ENCODE measurements around the gene TMOD4.
"Not testable (repeated sequence)": the region's sequence is repeated elsewhere in the genome, so short reads cannot be mapped to it uniquely, and the experiment has no call there.

Gene TMOD4

DNA sequence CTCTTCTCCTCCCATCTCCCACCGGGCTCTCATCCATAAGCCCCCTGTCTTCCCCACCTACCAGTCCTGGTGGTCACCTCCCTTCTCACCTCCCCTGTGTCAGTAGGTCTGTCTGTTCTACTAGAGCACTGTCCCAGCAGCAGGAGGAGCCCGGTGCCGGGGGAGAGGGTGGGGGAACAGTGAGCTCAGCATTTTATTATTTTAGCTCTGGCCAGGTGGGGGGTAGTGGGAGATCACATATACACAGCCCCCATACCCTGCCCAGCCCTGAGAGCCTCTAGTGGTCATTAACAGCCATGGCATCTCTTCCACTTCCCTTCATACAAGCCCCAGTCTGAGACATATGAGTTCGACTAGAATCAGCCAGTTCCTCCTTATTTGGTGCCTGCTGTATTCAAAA, at the start of gene TMOD4:
TMOD4 (minus strand) TSS at position 119 of the 400 bp plus-strand sequence. CDS start 1,106 bp downstream, outside the sequence.
- no peak for DNase-seq
- no peak for ATAC-seq

DNA sequence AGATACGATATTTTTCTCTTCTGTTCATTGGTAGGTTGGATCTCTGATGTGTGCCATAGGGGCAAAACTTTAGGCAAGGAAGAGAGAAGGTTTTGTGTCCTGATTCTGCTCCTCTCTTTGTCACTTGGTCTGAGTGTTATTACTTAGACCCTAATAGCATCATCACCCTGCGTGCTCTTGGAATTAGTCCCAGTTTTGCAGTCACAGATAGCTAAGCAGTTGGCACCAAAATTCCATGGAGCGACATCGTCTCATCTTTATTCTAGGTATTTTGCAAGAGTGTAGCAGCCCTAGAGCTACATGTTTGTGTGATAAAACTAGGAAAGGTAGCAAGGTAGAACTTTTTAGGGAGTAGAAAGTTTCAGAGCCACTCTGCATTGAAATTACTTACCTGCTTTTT, 46.3 kb upstream of the TMOD4 start:
- no peak for DNase-seq
- no peak for ATAC-seq

DNA sequence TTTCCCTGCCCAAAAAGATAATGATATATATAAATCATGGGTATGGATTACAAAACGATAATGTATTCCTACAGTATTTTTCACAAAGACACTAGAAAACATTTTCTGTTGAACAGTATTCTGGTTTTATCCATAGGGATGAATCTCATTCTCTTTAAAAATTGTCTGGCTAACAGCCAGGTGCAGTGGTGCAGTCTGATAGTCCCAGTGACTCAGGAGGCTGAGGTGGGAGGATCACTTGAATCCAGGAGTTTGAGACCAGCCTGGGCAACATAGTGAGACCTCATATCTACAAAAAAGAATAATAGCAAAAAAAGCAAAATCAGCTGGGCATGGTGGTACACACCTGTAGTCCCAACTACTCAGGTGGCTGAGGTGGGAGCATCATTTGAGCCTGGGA, 45.8 kb upstream of the TMOD4 start:
- DNase-seq (no peak), ATAC-seq (no peak)

GRCh38 chr1:151213560-151213959, 37.8 kb upstream of the TMOD4 start:
- no peak for ATAC-seq
- DNase-seq, result no peak

DNA sequence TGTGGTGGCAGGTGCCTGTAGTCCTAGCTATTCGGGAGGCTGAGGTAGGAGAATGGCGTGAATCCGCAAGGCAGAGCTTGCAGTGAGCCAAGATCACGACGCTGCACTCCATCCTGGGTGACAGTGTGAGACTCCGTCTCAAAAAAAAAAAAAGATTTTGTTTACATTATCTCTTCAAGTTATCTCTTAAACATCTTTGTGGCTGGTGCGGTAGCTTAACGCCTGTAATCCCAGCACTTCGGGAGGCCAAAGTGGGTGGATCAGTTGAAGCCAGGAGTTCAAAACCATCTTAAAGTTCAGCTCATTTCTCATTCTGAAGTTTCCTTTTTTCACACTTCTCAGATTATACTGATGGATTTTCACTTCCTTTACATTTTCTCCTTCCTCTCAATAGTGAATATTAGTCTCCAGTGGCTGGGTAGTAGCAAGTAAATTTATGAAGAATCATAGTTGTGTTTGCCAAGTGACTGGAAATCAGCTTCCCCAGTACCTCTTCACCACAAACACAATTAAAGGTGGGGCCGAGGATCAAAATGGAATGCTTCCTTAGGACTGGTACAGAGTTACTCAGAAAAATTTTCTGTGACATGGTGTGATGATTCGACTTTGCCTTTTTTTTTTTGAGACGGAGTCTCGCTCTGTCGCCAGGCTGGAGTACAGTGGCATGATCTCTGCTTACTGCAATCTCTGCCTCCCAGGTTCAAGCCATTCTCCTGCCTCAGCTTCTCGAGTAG, 36.4 kb upstream of the TMOD4 start:
- ATAC-seq (no peak), DNase-seq (no peak)

DNA sequence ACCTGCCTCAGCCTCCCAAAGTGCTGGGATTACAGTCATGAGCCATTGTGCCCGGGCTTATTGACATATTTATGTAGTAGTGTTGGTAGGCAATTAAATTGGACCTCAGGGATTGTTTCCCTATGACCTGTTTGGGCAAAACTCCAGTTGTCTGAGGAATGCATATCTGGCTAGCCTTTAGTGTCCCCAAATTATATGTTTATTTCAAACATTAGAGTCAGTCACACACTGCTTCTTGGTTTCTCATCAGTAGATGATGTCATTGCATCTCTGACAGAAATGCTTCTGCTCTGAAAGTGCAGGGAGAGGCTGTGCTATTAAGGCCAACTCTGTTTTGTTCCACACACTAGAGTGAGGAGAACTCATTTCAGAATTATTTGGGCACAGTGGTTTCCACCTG, 35.0 kb upstream of the TMOD4 start:
- DNase-seq (no peak), ATAC-seq (no peak)

DNA sequence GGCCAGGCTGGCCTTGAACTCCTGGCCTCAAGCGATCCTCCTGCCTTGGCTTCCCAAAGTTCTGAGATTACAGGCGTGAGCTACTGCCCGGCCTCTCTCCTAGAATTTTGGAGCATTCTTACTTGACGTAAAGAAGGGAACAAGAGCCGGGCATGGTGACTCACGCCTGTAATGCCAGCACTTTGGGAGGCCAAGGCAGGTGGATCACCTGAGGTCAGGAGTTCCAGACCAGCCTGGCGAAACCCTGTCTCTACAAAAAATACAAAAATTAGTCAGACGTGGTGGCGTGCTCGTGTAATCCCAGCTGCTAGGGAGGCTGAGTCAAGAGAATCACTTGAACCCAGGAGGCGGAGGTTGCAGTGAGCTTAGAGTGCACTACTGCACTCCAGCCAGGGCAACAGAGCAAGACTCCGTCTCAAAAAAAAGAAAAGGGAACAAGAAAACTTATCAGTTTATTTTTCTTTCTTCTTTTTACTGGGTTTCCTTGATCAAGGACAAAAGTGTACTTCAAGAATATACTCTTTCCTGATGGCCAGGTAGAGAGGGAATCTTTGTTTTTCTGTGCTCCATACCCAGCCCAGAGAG, 29.7 kb upstream of the TMOD4 start:
- DNase-seq, ATAC-seq: not testable (repeated sequence)

GRCh38 chr1:151199873-151200581, 24.2 kb upstream of the TMOD4 start:
- ATAC-seq, result no peak
- DNase-seq, result peak; percentile 22

DNA sequence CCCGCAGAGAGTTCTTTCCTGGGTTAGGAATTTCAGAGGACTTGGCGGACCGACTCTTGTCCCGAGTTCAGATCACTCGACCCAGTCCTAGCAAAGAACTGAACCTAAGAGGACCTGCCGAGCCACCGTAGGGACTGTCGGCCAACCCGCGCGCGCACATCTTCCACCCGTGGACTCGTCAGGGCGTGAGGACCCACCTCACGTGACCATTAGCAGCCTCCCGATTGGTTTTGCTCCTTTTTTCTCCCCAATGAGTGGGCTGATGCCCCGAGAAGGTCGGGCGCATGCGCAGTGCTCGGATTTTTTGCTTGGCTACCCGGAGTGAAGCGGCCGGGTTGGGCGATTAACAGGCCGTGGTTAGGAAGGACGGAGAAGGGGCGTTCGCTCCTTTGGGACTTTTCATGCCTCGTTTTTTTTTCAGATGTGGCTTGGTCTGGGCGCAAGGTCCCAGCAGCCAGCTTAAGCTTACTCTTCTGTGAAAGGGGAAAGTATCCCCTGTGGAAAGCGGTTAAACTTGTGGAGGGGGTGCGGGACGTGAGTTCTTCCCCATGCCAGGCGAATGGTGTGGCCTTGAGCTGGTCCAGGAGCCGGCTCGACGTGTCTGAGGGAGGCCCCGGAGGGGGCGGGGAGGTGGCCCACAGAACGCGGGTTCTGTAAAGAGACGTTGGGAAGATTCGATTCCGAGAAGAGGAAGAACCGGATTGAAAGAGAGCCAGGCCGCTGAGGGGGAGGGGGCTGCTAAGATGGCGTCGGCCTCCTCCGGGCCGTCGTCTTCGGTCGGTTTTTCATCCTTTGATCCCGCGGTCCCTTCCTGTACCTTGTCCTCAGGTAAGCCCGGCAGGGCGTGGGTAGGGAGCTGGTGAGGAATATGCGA, 22.7 kb upstream of the TMOD4 start, which contains the start of gene PIP5K1A:
PIP5K1A (plus strand) TSS at position 299 of the 874 bp plus-strand sequence; CDS start at position 744, 445 bp downstream.
- ATAC-seq (peak; percentile 90), DNase-seq (peak; percentile 100)

DNA sequence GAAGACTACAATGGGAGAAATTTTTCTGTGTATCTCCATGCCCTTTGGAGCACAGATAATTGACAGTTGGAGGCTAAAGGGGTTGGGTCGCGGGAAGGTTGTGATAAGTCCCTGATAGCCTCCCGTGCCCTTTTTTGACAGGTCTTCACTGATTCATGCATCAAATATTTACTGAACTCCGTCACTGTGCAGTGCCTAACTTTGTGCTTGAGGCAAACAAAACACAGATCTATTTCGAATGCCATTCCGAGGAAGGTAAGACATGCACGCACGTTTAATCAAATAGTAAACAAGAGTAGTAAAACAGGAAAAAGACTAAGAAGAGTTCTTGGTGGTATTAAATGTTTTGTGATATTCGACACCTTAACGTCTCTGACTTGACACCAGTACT, 22.1 kb upstream of the TMOD4 start:
- ATAC-seq (no peak), DNase-seq (no peak)

DNA sequence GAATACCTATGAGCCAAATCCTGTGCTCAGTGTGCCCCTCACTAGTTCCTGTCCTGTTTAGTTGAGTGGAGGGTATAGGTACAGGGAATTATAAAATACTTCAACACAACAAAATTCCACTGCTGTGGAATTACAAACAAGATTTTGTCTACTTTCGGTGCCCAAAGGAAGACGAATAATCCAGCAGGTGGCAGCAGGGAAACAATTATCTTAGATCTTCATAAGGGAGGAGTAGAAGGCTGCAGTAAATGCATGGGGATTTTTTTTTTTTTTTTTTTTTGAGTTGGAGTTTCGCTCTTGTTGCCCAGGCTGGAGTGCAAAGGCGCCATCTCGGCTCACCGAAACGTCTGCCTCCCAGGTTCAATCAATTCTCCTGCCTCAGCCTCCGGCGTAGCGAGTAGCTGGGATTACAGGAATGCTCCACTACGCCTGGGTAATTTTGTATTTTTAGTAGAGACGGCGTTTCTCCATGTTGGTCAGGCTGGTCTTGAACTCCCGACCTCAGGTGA, 20.6 kb upstream of the TMOD4 start:
- DNase-seq (peak; percentile 53), ATAC-seq (peak; percentile 28)

GRCh38 chr1:151194894-151195594, 19.3 kb upstream of the TMOD4 start:
- not testable (repeated sequence) for DNase-seq, ATAC-seq

GRCh38 chr1:151193856-151194255, 18.1 kb upstream of the TMOD4 start:
- DNase-seq (no peak), ATAC-seq (no peak)

- ATAC-seq (no peak), DNase-seq (no peak)
These were observed 17.5 kb upstream of the TMOD4 start for GRCh38 chr1:151193304-151193703.

DNA sequence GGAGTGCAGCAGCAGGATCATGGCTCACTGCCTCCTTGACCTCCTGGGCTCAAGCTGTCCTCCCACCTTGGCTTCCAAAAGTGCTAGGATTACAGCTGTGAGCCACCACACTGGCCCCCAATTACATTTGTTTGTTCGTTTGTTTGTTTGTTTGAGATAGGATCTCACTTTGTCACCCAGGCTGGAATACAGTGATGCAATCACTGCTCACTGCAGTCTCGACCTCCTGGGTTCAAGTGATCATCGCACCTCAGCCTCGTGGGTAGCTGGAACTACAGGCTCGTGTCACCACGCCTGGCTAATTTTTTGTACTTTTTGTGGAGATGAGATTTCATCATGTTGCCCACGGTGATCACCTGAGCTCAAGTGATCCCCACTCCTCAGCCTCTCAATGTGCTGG, 16.3 kb upstream of the TMOD4 start:
- no peak for ATAC-seq
- DNase-seq, result no peak

DNA sequence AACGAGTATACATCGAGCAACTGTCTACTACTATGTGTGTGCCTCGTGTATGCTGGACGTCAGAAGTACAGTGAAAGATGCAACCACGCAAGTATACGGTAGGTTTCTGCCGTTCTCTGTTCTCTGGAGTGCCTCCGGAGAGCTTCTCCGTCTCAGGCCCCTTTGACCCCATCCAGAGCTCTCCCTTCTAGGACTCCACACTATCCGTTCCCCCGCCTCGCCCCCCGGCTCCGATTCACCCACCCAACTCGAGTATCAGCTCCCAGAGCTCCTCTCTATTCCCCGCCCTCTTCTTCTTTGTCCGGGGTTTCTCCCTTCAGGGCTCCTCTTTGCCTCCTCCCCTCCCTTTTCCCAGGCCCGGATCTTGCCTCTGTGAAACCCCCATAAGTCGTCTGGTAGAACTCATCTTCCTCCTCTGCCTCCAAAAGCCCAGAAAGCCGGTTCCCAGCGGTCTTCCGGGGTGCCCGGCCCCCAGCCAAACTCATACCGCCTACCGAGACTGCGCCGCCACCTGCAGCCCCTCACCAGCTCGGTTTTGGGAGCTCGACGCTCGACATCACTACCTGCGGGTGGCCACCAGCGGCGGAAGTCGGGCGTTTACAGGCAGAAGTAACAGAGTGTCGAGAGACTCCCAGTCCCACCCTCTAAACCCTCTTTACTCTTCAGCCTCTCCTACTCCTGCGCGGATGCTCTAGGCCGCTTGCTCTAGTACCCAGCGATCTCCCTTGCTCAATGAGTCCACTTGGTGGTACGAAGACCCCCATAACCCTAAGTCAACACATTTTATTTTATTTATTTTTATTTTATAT, 14.1 kb upstream of the TMOD4 start, which contains the start of gene VPS72:
VPS72 (minus strand) TSS at position 561 of the 809 bp plus-strand sequence; CDS start at position 485, 76 bp downstream.
- peak; percentile 99 for ATAC-seq
- DNase-seq, result peak; percentile 87

DNA sequence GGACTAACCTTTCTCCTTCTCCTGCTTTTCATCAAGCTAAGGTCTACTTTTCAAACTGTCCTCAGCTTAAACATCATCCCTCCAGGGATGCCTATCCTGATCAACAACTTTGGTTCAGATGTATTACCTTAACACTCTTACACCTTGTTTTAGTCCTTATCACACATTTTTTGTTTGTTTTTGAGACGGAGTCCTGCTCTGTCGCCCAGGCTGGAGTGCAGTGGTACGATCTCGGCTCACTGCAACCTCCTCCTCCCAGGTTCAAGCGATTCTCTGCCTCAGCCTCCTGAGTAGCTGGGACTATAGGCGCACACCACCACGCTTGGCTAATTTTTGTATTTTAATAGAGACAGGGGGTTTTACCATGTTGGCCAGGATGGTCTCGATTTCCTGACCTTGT, 12.9 kb upstream of the TMOD4 start:
- not testable (repeated sequence) for ATAC-seq, DNase-seq

- DNase-seq (no peak), ATAC-seq (no peak)
These were observed 11.4 kb upstream of the TMOD4 start for GRCh38 chr1:151187205-151187604.

GRCh38 chr1:151184211-151184610, 8.4 kb upstream of the TMOD4 start:
- ATAC-seq (no peak), DNase-seq (no peak)

DNA sequence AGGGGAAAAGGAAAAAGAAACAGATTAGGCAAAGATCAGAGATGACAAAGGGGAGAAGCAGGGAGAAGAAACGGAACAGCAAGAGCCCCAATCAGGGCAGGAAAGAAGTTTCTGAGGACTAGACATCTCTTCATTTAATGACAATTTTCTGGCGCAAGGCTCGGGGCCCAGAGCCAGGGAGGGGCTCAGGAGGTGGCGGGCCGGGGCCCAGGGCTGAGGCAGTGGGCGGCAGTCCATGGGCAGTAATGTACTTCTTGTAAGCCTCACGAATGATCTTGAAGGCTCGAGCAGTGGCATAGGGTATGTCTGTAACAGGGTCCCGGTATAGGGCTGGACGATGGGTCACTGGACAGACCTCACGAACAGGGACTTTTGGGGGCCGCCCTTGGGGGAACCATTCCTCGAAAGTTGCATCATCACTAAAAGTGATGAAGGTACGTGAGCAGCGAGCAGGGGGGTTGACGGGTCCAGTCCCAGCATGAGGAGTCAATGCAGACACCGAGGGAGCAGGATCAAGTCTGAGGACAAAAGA, 799 bp upstream of the TMOD4 start:
- ATAC-seq (no peak), DNase-seq (no peak)

Measured in stimulated activated naive CD8-positive, alpha-beta T cell treated with anti-CD3 and anti-CD28 coated beads, Interleukin-15, Interleukin-2, amounts not matched to agents 100 U/mL and 50 U/mL, for 24 hours (primary cell).